ENCODE data around the gene APOA1.

APOA1 gene

DNA sequence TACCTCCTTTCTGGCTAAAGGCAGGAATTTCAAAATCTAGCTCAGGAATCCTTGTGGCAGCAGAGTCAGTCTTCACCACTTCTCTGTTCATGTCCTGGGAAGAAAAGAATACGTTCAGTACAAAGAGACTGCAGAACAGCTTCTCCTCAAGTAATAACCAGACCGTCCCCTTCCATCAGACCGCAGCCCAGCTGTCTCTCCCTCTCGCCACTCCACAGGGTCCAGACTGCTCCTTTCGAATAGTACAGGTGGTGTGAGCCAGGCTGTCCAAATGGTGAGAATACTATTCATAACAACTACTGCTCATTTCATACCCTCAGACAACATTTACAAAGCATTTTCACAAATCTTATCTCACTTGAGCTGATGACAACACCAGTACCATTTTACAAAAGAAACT is 50.5 kb downstream of the APOA1 start:
- no peak for DNase-seq

DNA sequence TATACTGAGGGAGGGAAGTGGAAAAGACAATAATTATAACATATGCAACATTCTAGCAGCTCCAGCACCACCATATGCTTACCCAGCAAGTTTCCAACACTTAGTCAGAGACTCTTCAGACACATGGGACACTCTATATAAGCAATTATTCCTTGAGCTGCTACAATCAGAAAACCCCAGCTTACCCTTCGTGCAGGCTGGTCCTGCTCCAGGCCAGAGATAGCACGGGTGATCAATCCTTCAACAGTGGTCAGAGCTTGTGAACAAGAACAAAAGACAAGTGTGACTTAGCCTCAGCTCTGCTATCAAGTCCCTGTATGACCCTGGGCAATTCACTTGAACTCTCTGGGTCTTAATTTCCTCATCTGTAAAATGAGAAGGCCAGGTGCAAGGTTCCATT is 51.1 kb downstream of the APOA1 start:
- no peak for DNase-seq

Data from SHP77 (cell line).